ENCODE measurements around the gene FBLN2.

The FBLN2 gene

DNA sequence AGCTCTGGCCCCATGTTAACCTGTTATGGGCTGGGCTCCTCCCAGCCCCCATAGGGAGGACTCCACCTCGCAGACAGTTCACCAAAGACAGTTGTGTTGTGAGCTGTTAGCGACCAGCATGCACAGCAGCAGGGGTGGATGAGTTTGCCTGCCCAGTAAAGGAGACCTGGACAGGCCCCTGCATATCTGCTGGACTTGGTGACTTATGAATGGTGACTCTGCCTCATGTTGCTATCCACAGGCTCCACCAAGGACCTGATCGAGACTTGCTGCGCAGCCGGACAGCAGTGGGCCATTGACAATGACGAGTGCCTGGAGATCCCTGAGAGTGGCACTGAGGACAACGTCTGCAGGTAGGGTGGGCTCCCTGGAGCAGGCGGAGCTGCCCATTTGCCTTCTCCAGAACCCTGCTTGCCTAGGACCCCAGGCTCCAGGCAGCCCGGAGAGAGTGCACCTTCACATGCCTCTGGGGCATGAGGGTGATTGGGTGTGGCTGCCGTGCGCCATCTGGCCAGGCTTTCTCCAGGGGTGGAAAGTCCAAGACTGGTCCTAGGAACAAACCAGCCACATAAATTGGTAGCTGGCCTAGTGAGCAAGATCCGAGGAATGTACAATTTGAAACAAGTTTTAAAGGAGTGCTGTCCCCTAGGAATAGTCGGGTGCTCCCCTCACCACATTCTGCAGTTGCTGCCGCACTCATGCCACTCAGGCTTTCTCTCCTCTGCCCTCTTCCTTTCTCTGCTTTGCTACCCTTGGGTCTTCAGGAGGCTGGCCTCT lies 59.1 kb downstream of the FBLN2 start:
- Histone ChIP-seq H3K9me3 (no peaks in the 10 kb centered on the region), H3K27ac (no peak overlapping the region), H3K4me1 (ENCODE audit: control insufficient read depth in 1 of 2, insufficient read depth in 1 of 2, low read depth in 1 of 2, low read length in 1 of 2) (no peaks in the 10 kb centered on the region), H3K36me3 (no peaks in the 10 kb centered on the region), H3K4me3 (ENCODE audit: low read depth in 1 of 2, low read length in 1 of 2) (no peak overlapping the region), H3K27me3 (no peaks in the 10 kb centered on the region)
- TF ChIP-seq, protein P1, sequence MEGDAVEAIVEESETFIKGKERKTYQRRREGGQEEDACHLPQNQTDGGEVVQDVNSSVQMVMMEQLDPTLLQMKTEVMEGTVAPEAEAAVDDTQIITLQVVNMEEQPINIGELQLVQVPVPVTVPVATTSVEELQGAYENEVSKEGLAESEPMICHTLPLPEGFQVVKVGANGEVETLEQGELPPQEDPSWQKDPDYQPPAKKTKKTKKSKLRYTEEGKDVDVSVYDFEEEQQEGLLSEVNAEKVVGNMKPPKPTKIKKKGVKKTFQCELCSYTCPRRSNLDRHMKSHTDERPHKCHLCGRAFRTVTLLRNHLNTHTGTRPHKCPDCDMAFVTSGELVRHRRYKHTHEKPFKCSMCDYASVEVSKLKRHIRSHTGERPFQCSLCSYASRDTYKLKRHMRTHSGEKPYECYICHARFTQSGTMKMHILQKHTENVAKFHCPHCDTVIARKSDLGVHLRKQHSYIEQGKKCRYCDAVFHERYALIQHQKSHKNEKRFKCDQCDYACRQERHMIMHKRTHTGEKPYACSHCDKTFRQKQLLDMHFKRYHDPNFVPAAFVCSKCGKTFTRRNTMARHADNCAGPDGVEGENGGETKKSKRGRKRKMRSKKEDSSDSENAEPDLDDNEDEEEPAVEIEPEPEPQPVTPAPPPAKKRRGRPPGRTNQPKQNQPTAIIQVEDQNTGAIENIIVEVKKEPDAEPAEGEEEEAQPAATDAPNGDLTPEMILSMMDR (IDR thresholded peaks at IDR 0.05), result no peak

DNA sequence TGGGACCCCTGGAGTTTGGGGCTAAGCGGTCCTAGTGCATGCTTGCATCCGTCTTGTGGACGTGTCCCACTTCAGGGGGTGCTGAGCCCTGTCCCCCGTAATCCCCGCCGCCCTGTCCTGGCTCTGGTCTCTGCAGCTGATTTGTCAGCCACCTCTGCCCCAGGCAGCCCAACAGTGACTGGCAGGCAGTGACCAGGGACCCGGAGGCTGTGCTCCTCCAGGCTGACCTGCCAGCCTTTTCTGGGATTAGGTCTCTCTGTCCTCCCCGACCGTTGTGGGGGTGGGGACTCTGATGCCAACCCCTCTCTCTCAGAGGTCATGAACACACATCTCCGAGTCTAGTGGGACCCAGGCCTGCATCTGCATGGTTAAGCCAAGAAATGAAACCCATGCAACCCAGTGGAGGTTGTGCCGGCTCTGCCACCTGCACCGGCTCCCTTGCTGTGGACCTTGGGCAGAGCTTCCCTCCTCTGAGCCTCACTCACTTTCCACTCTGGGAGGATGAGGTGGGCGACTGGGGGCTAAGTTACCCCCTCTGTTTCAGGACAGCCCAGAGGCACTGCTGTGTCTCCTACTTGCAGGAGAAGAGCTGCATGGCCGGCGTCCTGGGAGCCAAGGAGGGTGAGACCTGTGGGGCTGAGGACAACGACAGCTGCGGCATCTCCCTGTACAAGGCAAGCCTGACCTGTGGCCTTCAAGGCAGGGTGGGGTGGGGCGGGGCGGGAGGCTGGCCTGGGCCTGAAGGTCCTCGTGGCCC lies 60.2 kb downstream of the FBLN2 start:
- Histone ChIP-seq H3K4me1 (ENCODE audit: control insufficient read depth in 1 of 2, insufficient read depth in 1 of 2, low read depth in 1 of 2, low read length in 1 of 2) (no peaks in the 10 kb centered on the region), H3K4me3 (ENCODE audit: low read depth in 1 of 2, low read length in 1 of 2) (no peak overlapping the region), H3K9me3 (no peaks in the 10 kb centered on the region), H3K27ac (no peak overlapping the region), H3K27me3 (no peaks in the 10 kb centered on the region), H3K36me3 (no peaks in the 10 kb centered on the region)
- TF ChIP-seq, protein P1 (IDR thresholded peaks at IDR 0.05), result no peak

DNA sequence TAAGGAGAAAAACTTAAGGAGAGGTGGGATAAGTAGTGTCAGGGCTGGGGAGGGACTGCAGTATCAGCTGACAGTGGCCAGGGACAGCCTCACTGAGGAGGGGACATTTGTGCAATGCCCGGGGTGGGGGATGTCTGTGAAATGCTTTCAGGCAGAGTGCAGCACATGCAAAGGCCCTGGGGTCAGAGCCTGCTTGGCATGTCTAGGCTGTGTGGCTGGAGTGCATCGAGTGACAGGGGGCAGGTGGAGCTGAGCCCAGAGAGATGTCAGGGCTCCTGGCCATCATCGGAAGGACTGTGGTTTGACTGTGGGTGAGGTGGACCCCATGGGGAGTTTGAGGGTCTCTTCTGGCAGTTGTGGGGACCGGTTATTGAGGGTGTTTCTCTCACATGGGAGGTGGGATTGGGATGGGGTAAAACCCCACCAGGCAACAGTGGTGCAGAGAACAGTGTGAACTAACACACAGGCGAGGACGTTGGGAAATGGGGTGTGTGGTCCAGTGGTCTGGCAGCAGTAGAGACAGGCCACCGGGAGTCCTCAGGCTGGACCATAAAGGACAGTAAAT lies 61.2 kb downstream of the FBLN2 start:
- H3K4me1 ChIP-seq (ENCODE audit: control insufficient read depth in 1 of 2, insufficient read depth in 1 of 2, low read depth in 1 of 2, low read length in 1 of 2), result no peaks in the 10 kb centered on the region
- no peaks in the 10 kb centered on the region for H3K36me3 ChIP-seq
- H3K4me3 ChIP-seq (ENCODE audit: low read depth in 1 of 2, low read length in 1 of 2), result no peak overlapping the region
- TF ChIP-seq, protein P1 (IDR thresholded peaks at IDR 0.05), result no peak
- no peak overlapping the region for H3K27ac ChIP-seq
- H3K27me3 ChIP-seq, result no peaks in the 10 kb centered on the region
- no peaks in the 10 kb centered on the region for H3K9me3 ChIP-seq

DNA sequence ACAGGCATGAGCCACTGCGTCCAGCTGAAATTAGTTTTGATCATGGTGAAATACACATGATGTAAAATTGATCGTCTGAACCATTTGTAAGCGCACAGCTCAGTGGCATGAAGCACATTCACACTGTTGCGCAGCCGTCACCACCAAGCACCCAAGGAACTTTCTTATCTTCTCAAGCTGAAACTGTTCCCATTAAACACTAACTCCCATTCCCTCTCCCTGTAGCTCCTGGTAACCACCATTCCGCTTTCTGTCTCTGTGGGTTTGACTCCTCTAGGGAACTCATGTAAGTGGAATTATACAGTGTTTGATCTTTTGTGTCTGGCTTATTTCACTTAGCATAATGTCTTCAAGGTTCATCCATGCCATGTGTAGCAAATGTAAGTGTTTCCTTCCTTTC lies 62.3 kb downstream of the FBLN2 start:
- Histone ChIP-seq H3K4me3 (ENCODE audit: low read depth in 1 of 2, low read length in 1 of 2) (no peak overlapping the region), H3K27me3 (no peaks in the 10 kb centered on the region), H3K36me3 (no peaks in the 10 kb centered on the region), H3K9me3 (no peaks in the 10 kb centered on the region), H3K27ac (no peak overlapping the region), H3K4me1 (ENCODE audit: control insufficient read depth in 1 of 2, insufficient read depth in 1 of 2, low read depth in 1 of 2, low read length in 1 of 2) (no peaks in the 10 kb centered on the region)
- TF ChIP-seq, protein P1 (IDR thresholded peaks at IDR 0.05), result no peak

DNA sequence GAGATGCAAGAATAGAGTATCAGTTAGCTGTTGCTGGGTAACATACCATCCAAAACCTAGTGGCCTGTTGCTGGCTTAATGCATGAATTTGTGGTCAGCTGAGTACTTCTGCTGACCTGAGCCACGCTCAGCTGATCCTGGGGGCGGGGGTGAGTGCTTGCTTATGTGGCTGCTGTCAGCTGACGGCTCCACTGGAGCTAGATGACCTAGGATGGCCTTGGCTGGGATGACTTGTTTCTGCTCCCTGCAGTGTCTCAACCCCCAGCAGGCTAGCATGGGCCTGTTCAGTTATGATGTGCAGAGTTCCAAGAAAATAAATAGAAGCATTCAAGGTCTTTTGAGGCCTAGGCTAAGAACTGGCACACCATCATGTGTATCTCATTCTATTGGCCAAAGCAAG lies 63.9 kb downstream of the FBLN2 start:
- no peaks in the 10 kb centered on the region for H3K4me1 ChIP-seq (ENCODE audit: control insufficient read depth in 1 of 2, insufficient read depth in 1 of 2, low read depth in 1 of 2, low read length in 1 of 2)
- no peak overlapping the region for H3K4me3 ChIP-seq (ENCODE audit: low read depth in 1 of 2, low read length in 1 of 2)
- H3K9me3 ChIP-seq, result no peaks in the 10 kb centered on the region
- H3K27me3 ChIP-seq, result no peaks in the 10 kb centered on the region
- H3K27ac ChIP-seq, result no peak overlapping the region
- TF ChIP-seq, protein P1 (IDR thresholded peaks at IDR 0.05), result no peak
- no peaks in the 10 kb centered on the region for H3K36me3 ChIP-seq

All from neutrophil (primary cell).